GM18505 (cell line): ENCODE measurements around the gene SFXN3.
A peak's percentile ranks its signal among the peaks of the same experiment; 100 is the strongest.

Source experiments
- ATAC-seq: cut with Tn5 transposase; IDR thresholded peaks from one replicate; pipeline ENCODE4 v1.9.1; 2021; ENCODE audit not compliant: unreplicated experiment
- POLR2A ChIP-seq: IDR thresholded peaks from 4 replicates; pipeline ENCODE4 v1.6.1; 2011; ENCODE audit warnings: borderline replicate concordance; ENCODE audit not compliant: insufficient read depth, insufficient read length; ENCODE audit errors: extremely low read depth

Gene SFXN3

DNA sequence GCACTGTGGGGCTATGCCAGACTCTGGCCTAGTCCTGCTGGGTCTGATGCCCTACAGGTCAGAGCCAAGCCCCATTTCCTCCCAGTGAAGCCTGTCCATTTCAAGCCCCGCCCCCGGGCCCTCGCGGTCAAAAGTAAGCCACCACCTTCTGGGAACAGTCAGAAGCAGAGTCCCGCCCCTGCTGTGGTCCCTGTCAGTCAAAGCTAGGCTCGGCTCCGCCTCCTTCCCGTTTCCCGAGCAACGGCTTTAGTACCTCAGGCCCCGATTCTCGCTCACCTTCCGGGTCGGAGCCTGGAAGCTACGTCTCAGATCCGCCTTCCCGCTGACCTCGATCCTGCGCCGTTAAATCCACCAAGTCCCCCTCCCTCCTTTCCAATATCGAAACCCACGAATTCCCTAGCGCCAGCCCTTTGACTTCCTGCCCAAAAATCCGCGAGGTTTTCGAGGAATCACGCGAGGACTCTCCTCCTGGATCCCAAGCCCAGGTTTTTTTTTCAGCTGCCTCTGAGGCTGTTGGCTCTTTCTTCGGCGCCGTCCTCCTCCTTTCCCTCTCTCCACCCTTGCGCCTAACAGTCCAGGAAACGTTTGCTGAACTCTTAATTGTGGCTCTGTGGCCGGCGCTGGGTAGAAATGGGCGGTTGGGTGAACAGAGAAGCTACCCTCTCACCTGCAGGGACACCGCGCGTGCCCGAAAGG lies 11.8 kb downstream of the SFXN3 start:
- peak; percentile 78 for TF ChIP-seq POLR2A
- ATAC-seq = peak; percentile 84

DNA sequence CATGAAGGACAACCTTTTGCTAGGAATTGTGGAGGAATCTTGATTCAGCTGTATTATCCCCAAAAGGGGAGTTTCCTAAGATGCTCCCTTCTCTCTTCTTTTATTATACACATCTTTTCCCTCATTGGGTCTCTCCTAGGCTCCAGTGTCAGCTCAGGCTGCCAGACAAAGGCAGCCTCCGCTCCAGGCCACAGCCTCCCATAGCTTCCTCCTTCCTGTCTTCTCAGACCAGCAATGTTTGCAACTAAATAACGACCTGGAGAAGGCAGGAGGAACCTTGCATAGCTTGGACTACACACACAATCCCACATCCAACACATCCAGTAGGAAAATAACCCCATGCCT lies 12.3 kb downstream of the SFXN3 start:
- TF ChIP-seq POLR2A = no peak
- no peak for ATAC-seq

DNA sequence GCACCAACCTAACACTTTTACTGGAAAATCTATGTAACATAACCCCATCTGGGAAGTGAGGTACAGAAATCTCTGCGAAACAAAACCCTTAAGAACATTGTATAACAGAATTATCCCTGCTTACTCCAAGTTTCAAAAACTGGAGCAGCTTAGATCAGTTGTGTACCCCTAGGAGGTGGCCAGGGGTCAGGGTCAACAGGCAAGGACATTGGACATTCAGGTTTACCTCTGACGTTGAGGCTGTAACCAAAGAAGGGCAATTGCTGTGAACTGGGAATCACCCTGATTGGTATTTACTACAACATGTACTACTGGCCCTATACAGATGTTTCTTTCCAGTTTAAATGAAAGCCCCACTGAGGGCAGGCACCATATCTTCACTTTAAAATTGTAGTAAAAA lies 13.1 kb downstream of the SFXN3 start:
- TF ChIP-seq POLR2A = no peak
- ATAC-seq = no peak

DNA sequence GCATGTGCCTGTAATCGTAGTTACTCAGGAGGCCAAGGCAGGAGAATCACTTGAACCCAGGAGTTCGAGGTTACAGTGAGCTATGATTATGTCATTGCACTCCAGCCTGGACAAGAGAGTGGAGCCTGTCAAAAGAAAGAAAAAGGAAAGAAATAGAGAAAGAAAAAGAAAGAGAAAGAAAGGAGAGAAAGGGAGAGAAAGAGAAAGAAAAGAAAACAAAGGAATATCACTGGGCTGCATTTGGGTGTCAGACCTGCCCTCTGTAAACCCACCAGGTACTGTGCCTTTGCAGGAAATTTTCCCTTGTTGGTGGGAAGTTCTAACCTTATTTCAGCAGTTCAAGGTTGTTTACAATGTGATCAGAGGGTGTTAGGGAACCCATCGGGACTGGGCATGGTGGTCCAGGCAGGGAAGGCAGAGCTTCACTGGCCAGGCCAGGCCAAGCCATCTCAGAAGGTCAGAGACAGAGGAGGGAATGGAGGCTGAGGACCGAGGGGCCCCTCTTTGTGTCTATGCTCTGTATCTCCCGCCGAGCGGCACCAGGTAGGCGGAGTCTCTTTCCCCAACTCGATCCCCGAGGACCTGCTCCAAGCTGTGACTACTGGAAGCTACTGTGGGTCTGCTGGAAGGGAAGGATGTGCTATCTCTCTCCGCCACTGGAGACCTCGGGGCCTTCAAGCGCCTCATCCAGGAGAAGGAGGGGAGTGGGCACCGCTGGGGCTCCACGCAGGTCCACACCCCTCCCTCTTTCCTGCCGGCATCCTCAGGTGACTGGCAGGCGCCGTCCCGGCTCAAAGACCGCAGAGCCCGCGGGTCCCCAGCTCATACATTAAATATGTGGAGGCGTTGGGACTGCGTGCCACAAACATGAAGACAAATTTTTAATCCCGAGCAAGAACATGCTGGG lies 15.6 kb downstream of the SFXN3 start:
- ATAC-seq = no peak
- TF ChIP-seq POLR2A = no peak

DNA sequence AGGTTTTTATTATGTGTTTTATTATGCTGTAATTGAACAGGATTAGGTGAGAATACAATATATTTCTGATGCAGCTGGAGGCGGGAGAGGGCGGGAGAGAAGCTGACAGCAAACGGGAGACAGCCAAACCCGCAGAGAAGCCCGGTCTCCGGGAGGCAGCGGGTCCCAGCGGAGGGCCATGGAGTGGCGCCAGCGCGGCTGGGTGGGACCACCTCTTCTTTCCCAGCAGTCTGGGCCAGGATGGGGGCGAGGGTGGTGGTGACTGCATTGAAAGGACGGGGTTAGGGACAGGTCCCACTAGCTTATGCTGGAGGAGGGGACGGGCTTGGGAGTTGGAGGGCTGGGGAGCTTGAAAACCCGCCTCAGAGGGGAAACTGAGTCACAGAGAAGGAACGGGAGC lies 16.2 kb downstream of the SFXN3 start:
- ATAC-seq = no peak
- no peak for TF ChIP-seq POLR2A

DNA sequence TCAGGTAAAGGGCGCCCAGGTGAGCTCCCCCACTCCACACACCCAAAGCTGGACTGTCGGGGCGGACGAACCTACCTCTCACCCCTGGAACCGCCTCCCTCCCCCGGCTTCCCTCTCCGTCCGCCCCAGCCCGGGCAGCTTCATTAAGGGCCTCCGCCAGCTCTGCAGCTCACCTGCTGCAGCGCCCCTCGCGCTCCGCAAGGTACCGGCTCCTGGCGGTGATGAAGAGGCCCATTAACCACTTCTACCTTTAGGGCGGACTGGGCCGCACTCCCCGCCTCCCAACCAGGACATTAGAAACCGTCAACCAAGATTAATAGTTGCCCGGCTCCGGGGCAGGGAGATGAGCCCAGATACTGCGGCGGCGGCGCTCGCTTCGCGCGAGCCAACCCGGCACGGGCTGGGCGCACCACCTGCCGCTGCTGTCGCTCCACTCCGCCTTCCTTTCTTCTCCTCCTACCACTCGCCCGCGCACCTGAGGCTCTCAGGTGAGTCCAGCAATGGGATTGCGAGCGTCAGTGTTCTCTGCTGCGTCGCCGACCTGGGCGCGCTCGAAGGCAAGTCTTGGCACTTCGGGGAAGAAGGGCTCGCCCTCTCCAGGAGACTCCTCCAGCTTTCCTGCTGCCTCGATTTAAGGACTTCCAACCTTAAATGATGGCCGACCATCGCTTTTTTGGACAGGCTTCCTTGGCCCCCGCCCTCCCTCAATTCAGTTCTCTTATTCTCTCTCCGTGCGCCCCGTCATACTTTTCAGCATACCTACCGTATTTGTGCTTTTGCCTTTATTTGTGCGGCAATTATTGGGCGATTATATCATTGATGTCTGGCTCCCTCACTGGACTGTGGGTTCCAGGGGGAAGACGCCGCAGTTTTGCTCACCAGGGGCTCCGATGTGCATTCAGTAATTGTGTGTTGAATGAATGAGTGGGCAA lies 17.2 kb downstream of the SFXN3 start:
- ATAC-seq = no peak
- TF ChIP-seq POLR2A = no peak

DNA sequence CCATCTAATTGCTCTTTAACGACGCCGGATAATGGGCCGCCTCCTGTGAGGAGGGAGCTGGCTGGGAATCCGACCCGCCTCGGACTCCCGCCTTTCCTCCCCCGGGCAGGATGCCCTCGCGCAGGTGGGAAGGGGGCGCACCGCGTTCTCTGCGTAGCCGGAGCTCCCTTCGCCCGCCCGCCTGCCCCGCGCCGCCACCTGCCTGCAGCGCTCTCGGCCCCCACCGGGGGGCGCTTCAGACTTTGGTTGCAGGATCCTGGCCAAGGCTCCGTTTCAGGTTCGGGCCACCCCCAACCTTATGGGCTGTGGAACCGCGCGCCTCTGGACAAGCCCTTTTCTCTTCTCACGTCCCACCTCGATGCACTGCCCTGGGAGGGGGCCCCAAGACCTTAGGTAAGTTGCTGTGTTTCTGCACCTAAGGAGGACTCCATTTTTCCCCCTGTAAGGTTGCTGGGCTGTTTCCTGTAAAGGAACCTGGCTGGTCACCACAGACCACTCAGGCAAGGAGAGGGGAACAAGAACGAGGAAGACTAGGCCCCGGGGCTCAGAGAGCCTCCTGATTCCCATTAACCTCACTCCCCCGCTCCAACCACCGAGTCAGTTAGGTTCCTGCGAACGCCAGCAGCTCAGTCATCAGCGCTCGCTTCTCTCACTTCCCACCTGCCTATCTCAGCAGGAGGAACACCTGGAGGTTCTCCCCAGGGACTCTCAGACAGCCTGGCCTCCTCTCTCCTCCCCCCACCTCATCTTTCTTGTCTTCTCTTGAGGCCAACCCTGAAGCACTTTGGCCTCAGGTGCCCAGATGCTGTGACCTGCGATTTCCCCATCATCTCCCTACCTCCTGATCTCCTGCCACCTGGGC lies 19.4 kb downstream of the SFXN3 start:
- ATAC-seq = no peak
- no peak for TF ChIP-seq POLR2A

DNA sequence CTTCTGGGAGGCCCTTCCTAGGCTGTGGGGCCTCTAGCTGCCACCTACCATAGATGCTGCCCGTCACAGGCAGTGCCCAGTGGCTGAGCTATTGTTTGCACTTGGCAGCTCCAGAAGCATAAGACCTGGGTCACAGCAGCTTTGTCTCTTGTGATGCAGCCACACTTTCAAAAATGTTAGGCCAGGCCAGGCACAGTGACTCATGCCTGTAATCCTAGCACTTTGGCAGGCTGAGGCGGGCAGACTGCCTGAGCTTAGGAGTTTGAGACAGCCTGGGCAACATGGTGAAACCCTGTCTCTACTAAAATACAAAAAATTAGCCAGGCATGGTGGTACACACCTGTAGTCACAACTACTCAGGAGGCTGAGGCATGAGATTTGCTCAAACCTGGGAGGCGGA lies 21.3 kb downstream of the SFXN3 start:
- no peak for TF ChIP-seq POLR2A
- no peak for ATAC-seq

DNA sequence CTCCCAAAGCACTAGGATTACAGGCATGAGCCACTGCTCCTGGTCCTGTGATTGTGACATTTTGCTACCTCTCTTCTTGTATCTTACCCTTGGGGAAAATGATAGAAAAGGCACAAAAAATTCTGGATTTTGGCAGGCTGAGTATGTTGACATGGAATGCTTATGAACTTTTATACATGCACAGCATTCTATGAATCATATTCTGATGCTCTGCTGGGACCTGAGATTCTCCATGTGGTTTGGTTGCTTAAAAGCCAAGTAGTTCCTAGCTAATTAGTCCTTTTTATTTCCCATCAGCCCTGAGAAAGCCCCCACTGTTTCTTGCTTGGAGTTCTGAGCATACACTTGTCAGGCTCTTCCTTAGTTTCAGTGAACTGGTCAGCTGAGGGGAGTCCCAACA lies 22.5 kb downstream of the SFXN3 start:
- no peak for ATAC-seq
- no peak for TF ChIP-seq POLR2A

DNA sequence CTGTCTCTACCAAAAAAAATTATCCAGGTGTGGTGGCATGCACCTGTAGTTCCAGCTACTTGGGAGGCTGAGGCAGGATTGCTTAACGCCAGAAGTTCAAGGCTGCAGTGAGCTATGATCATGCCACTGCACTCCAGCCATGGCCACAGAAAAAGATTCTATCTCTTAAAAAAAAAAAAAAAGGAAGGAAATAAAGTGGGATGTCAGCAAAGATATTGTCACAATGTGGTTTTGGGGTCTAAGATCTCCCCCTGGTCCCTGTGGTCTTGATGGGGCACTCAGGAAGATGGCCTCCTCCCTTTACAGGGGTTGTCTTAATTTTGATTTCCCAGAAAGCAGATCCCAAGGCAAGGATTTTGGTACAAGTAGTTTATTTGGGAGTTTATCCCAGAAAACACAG lies 23.3 kb downstream of the SFXN3 start:
- TF ChIP-seq POLR2A = no peak
- ATAC-seq = no peak

DNA sequence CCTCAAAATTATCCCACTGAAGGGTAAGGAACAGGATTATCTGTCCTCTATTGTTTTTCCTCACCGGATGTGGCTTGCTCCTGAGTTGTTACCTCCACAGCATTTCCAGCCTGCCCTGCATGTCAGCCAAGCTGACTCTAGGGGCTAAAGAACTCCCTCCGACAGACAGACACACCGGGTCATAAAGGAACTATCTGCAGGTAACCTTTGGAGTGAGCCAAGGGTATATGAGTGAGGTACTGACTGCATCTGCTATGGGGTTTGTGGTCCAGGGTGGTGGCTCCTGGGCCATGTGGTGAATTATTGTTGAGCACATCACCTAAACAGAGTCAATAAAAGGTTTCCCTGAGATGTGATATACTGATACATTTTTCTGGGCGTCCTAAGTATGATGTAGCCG lies 23.8 kb downstream of the SFXN3 start:
- no peak for ATAC-seq
- no peak for TF ChIP-seq POLR2A

DNA sequence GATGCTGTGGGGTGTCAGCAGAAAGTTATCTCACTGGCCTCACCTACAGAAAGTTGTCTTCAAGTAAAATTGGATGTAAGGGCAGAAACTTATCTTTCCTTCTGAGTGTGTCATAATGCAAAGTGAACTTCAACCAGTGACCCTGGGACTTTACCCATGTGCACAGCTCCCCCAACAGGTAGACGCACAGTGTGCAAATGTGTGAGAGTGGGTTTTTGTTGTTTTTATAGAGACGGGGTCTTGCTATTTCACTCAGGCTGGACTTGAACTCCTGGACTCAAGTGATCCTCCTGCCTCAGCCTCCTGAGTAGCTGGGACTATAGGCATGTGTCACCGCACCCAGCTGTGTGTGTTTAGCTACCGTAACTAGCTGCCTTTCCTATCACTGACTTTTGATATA lies 24.4 kb downstream of the SFXN3 start:
- no peak for TF ChIP-seq POLR2A

More for the DNA sequence above, 24.4 kb downstream of the SFXN3 start:
- no peak for ATAC-seq
